Measurements from ENCODE around the gene MTCH2.
"Not testable (repeated sequence)": the region's sequence is repeated elsewhere in the genome, so short reads cannot be mapped to it uniquely, and the experiment has no call there.

- not testable (repeated sequence) for TF ChIP-seq CTCF, POLR2A (IDR thresholded peaks at IDR 0.05)
Measured at GRCh38 chr11:47636331-47636730, 6.0 kb downstream of the MTCH2 start.
